ENCODE results near the gene VPS13D. TPM values are rescaled to one million over a fixed set of nuclear protein-coding genes. Genes with fewer than 3 reads are reported as not detected.

VPS13D gene
- total and polyA plus RNA-seq, 4 donors, result 10.2 to 68.3 (median 12.6) TPM

DNA sequence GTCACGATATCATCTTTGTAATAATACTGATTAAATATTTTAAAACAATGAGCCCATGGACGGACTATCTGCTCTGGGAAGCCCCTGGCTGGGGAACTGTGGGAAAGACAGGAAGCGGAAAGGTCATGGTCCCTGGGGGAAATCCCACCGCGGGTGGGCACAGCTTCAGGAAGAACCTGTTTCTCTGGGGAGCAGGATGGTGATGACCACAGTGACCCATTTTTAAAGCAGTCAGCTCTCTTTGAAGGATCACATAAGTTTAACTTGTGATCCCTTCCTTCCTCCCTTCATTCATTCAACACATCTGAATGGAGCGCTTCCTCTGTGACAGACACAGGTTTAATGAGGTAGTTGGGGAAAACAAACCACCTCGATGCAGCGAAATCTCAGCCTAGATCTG, 315.2 kb downstream of the VPS13D start:
- Histone ChIP-seq H3K4me3 (ENCODE audit: low read depth in 1 of 3, low read length in 3 of 3) (no peak overlapping the region), H3K27ac (ENCODE audit: low read depth in 1 of 2, low read length in 2 of 2) (no peak overlapping the region), H3K9ac (ENCODE audit: low read depth in 1 of 2, low read length in 2 of 2) (no peak overlapping the region), H3K4me1 (ENCODE audit: control insufficient read depth in 4 of 4, insufficient read depth in 4 of 4, low read length in 3 of 4) (peaks cover 12 to 25% (median 17%) of the 10 kb centered on the region in 4 donors), H3K27me3 (ENCODE audit: control insufficient read depth in 4 of 4, insufficient read depth in 4 of 4, low read length in 3 of 4) (no peaks in the 10 kb centered on the region), H3K36me3 (ENCODE audit: control insufficient read depth in 4 of 4, insufficient read depth in 3 of 4, low read depth in 1 of 4, low read length in 3 of 4) (no peaks in the 10 kb centered on the region), H3K9me3 (ENCODE audit: control insufficient read depth in 4 of 4, low read length in 3 of 4) (no peaks in the 10 kb centered on the region)
- DNase-seq (ENCODE audit: low spot score), result no peak
- TF ChIP-seq FOXA1 (IDR thresholded peaks at IDR 0.05) (no peak), NR2F2 (IDR thresholded peaks at IDR 0.05) (no peak), HNF4G (IDR thresholded peaks at IDR 0.05) (no peak), HNF4A (conservative IDR thresholded peaks at IDR 0.05) (no peak), FOXA2 (IDR thresholded peaks at IDR 0.05) (no peak), TAF1 (conservative IDR thresholded peaks at IDR 0.05) (no peak), JUND (IDR thresholded peaks at IDR 0.05) (no peak)
- TF ChIP-seq, protein P1, sequence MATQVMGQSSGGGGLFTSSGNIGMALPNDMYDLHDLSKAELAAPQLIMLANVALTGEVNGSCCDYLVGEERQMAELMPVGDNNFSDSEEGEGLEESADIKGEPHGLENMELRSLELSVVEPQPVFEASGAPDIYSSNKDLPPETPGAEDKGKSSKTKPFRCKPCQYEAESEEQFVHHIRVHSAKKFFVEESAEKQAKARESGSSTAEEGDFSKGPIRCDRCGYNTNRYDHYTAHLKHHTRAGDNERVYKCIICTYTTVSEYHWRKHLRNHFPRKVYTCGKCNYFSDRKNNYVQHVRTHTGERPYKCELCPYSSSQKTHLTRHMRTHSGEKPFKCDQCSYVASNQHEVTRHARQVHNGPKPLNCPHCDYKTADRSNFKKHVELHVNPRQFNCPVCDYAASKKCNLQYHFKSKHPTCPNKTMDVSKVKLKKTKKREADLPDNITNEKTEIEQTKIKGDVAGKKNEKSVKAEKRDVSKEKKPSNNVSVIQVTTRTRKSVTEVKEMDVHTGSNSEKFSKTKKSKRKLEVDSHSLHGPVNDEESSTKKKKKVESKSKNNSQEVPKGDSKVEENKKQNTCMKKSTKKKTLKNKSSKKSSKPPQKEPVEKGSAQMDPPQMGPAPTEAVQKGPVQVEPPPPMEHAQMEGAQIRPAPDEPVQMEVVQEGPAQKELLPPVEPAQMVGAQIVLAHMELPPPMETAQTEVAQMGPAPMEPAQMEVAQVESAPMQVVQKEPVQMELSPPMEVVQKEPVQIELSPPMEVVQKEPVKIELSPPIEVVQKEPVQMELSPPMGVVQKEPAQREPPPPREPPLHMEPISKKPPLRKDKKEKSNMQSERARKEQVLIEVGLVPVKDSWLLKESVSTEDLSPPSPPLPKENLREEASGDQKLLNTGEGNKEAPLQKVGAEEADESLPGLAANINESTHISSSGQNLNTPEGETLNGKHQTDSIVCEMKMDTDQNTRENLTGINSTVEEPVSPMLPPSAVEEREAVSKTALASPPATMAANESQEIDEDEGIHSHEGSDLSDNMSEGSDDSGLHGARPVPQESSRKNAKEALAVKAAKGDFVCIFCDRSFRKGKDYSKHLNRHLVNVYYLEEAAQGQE (IDR thresholded peaks at IDR 0.05), result no peak
- TF ChIP-seq, protein P2, sequence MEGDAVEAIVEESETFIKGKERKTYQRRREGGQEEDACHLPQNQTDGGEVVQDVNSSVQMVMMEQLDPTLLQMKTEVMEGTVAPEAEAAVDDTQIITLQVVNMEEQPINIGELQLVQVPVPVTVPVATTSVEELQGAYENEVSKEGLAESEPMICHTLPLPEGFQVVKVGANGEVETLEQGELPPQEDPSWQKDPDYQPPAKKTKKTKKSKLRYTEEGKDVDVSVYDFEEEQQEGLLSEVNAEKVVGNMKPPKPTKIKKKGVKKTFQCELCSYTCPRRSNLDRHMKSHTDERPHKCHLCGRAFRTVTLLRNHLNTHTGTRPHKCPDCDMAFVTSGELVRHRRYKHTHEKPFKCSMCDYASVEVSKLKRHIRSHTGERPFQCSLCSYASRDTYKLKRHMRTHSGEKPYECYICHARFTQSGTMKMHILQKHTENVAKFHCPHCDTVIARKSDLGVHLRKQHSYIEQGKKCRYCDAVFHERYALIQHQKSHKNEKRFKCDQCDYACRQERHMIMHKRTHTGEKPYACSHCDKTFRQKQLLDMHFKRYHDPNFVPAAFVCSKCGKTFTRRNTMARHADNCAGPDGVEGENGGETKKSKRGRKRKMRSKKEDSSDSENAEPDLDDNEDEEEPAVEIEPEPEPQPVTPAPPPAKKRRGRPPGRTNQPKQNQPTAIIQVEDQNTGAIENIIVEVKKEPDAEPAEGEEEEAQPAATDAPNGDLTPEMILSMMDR (IDR thresholded peaks at IDR 0.05; ENCODE audit: low read depth, low read length, missing input control), result no peak
- TF ChIP-seq, protein P3, sequence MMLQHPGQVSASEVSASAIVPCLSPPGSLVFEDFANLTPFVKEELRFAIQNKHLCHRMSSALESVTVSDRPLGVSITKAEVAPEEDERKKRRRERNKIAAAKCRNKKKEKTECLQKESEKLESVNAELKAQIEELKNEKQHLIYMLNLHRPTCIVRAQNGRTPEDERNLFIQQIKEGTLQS (IDR thresholded peaks at IDR 0.05), result no peak
- TF ChIP-seq, protein P4, sequence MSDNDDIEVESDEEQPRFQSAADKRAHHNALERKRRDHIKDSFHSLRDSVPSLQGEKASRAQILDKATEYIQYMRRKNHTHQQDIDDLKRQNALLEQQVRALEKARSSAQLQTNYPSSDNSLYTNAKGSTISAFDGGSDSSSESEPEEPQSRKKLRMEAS (IDR thresholded peaks at IDR 0.05), result no peak
- WGBS, result 55% methylated on average over 8 of the region's 8 CpGs

DNA sequence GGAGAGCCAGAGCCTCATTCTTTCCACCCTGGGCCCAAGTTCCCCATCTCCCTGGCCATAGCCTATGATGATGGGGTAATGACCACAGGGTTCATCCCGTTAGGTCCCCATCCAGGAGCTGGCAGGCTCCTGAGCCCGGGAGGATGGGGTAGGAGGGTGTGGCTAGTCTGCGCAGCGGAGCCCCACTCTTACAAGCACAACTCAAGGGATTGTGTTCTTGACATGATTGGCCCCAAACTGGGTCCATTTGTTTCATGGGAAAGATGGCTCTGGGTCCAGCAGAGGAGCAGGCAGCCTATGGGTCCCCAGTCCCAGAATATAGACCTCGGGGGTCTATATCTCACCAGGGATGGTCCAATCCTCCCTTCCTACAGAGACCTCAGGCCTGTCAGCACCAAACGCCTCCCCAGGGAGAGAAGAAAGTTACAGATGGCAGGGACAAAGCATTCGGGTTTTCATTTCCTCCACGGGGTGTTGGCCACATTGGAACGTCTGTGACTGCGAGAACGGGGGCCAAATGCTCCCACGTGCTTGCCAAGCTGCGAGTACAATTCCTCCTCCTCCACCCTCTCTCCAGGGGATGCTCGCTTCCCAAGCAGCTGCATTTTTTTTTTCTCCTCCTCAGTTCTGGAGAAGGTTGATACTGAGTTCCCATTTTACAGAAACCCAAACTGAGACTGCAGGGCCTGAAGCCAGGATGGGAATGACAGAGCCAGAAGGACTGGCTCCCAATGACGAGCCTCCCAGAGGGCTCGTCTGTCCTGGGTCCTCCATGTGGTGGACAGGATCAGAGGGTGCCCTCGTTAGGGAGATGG, 317.1 kb downstream of the VPS13D start:
- no peak overlapping the region for H3K27ac ChIP-seq (ENCODE audit: low read depth in 1 of 2, low read length in 2 of 2)
- TF ChIP-seq JUND (IDR thresholded peaks at IDR 0.05), result no peak
- TF ChIP-seq RAD21 (IDR thresholded peaks at IDR 0.05), result no peak
- TF ChIP-seq, protein P1 (IDR thresholded peaks at IDR 0.05), result no peak
- TF ChIP-seq YY1 (IDR thresholded peaks at IDR 0.05), result no peak
- TF ChIP-seq, protein P4 (IDR thresholded peaks at IDR 0.05), result no peak
- TF ChIP-seq FOXA2 (IDR thresholded peaks at IDR 0.05), result no peak
- no peak for TF ChIP-seq HNF4A (conservative IDR thresholded peaks at IDR 0.05)
- TF ChIP-seq TAF1 (conservative IDR thresholded peaks at IDR 0.05), result no peak
- no peak for TF ChIP-seq HNF4G (IDR thresholded peaks at IDR 0.05)
- TF ChIP-seq EGR1 (IDR thresholded peaks at IDR 0.05; ENCODE audit: low read depth in 2 of 2), result no peak
- TF ChIP-seq SP1 (IDR thresholded peaks at IDR 0.05), result no peak
- no peak for TF ChIP-seq NR2F2 (IDR thresholded peaks at IDR 0.05)
- TF ChIP-seq GABPA (IDR thresholded peaks at IDR 0.05 in 1 of 2, conservative IDR thresholded peaks at IDR 0.05 in 1 of 2), result no peak
- TF ChIP-seq FOXA1 (IDR thresholded peaks at IDR 0.05), result no peak
- TF ChIP-seq, protein P2 (IDR thresholded peaks at IDR 0.05; ENCODE audit: low read depth, low read length, missing input control), result no peak

More for the DNA sequence above, 317.1 kb downstream of the VPS13D start:
- 83% methylated on average over 17 of the region's 17 CpGs for WGBS
- Histone ChIP-seq H3K36me3 (ENCODE audit: control insufficient read depth in 4 of 4, insufficient read depth in 3 of 4, low read depth in 1 of 4, low read length in 3 of 4) (no peaks in the 10 kb centered on the region), H3K4me1 (ENCODE audit: control insufficient read depth in 4 of 4, insufficient read depth in 4 of 4, low read length in 3 of 4) (peaks cover 2 to 6% (median 5%) of the 10 kb centered on the region in 4 donors), H3K9ac (ENCODE audit: low read depth in 1 of 2, low read length in 2 of 2) (no peak overlapping the region), H3K9me3 (ENCODE audit: control insufficient read depth in 4 of 4, low read length in 3 of 4) (no peaks in the 10 kb centered on the region), H3K4me3 (ENCODE audit: low read depth in 1 of 3, low read length in 3 of 3) (no peak overlapping the region), H3K27me3 (ENCODE audit: control insufficient read depth in 4 of 4, insufficient read depth in 4 of 4, low read length in 3 of 4) (no peaks in the 10 kb centered on the region)
- DNase-seq (ENCODE audit: low spot score), result no peak

Measured in liver (tissue), 9 donors.